GM10847 (cell line): ENCODE results near the gene CD9.

Experiments used
- POLR2A ChIP-seq: IDR thresholded peaks from 2 replicates; pipeline ENCODE4 v1.6.1; 2011; ENCODE audit not compliant: insufficient read length; ENCODE audit errors: extremely low read depth

The CD9 gene, protein sequence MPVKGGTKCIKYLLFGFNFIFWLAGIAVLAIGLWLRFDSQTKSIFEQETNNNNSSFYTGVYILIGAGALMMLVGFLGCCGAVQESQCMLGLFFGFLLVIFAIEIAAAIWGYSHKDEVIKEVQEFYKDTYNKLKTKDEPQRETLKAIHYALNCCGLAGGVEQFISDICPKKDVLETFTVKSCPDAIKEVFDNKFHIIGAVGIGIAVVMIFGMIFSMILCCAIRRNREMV

DNA sequence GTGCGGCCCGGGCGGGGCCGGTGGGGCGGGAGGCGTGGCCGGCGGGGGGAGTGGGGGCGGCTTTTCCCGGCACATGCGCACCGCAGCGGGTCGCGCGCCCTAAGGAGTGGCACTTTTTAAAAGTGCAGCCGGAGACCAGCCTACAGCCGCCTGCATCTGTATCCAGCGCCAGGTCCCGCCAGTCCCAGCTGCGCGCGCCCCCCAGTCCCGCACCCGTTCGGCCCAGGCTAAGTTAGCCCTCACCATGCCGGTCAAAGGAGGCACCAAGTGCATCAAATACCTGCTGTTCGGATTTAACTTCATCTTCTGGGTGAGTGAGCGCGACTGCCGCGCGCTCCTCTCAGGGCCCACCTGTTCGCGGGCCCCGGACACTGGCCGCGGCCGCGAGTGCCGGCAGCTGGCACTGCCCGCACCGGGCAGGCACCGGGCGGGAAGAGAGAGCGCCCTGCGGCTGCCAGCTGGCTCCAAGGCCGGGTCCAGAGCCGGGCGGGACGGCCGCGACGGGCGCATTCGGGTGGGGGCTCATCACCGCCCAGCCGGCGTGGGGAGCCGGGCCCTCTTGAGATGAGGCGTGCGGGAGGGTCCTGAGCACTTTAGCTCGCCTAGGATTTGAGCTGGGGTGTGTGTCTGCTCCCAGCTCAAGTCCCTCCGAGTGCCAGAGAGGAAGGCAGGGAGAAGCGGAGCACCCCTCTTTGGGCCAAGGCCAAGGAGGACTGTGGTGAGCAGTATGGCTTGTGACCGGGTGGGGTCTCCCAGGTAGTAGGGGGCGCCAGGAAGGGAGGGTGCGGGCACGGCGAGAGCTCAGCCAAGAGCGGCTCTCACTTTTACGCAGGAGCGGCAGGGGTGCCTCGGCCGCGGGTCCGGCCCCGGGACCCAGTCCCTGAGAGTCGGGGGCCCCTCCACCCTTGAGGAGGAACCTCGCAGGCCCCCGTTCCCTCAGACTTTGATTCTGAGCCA lies at the start of gene CD9:
TSS of gene CD9 (plus strand) at position 145 of the 957 bp plus-strand sequence. CDS start at position 245, 100 bp downstream.
- TF ChIP-seq POLR2A: no peak

DNA sequence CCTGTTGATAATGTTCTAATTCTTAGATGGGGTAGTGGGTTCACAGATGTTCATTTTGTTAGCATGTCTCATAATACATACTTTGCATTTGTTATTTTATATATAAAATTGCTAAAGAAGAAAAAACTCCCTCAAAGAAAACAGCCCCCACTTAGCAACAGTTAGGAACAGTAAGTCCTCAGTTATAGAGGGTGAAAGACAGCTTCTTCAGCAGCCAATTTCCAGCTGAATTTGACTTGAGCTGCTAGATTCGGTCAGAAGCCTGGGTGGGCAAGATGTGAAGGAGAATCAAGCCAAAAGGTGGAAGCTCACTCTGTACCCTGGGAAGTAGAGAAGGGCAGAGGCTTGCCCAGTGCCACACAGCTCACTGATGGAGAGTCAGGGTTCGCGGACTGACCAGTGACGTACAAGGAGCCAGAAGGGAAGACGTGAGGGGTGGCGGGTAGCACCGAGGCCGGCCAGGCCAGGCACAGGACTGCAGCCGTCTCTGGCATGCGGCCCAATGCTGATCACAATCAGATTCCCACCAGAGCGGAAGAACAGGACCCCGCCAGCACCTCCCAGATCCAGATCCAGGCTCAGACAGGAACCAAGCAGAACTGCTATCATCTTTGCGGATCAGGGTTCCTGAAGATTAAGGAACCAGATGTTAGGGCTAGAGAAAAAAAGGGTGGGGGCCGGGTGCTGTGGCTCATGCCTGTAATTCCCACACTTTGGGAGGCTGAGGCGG lies 45.3 kb upstream of the CD9 start:
- TF ChIP-seq POLR2A: no peak

DNA sequence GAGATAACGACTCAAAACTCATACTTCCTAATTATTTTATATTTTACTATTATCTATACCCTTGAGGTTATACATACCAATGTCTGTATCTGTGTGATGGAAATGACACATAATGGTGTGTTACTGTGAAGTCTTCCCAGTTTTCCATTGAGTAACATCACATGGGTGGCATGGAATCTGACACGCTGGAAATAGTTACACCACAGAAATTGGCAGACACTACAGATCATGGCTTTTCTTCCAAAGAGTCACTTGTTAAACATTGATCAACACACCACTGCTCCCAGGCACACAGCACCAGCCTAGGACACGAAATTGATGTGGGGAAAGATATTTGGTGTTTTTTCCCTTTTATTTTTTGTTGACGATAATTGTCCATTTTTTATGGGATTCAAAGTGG lies 42.7 kb upstream of the CD9 start:
- no peak for TF ChIP-seq POLR2A

DNA sequence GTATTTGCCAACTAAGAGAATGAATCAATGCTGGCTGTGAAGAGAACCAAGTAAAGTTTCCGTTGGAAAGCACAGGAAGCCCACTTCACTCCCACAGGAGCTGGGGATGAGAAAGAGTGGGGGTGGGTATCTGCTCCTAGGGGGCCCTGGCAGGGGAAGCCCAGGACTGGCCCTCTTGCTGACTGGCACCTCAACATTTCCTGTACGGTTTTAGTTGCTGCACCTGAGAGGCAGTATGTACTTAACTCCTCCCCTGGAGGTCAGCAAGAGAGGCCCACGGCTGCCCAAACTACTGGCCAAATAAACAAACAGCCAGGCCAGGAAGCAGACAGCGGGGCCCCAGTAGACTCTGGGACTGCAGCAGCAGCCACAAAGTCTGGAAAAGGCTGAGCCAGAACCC lies 41.9 kb upstream of the CD9 start:
- no peak for TF ChIP-seq POLR2A

DNA sequence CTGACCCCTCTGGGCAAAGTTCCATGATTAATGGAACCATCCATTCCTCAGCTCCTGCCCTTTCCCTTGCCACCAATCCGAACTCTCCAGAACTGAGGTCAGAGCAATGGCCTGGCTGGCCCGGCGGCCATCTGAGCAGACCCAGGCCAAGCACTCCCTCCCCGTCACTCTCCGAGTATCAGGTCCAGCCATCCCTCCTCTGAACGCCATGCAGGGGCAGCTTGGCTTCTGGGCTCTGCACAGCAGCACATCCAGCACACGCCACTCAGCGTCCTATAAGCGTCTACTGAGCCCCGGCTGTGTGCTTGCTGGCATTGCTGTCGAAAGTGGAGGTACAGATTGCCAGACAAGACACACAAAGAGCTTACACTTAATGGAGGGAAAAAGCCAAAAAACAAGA lies 41.5 kb upstream of the CD9 start:
- no peak for TF ChIP-seq POLR2A

DNA sequence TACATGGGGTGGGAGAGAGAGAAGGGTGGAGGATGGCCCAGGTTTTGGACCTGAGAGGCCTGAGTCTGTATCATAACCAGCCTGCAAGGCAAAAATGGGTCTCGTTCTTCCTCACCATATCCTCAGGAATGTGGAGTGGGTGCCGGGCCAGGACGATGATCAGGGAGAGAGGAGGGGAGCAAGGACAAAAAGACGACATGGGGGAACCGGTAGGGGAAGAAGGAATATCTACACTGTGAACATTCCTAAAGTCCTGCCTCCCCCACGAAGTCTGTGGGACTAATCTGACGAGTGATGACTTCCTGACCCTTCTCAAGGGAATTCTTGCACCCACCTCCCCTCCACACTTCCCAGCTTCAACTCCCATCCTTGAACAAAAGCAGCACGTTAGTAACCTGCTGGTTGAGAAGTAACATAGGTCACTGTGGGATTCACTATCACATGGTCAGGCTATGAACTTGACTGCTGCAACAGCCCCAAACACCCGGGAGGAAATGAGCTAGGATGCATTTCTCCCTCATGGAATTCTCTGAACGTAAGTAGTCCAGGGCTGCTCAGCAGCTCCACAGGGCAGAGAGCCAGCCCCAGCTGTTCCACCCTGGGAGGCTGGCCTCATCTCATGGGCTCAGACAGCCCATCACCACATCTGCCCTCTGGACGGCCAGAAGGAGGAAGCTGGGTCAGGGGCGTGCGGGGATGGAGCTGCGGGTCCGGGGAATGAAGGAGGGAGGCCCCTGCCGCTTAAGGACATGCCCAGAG lies 38.9 kb upstream of the CD9 start:
- no peak for TF ChIP-seq POLR2A

DNA sequence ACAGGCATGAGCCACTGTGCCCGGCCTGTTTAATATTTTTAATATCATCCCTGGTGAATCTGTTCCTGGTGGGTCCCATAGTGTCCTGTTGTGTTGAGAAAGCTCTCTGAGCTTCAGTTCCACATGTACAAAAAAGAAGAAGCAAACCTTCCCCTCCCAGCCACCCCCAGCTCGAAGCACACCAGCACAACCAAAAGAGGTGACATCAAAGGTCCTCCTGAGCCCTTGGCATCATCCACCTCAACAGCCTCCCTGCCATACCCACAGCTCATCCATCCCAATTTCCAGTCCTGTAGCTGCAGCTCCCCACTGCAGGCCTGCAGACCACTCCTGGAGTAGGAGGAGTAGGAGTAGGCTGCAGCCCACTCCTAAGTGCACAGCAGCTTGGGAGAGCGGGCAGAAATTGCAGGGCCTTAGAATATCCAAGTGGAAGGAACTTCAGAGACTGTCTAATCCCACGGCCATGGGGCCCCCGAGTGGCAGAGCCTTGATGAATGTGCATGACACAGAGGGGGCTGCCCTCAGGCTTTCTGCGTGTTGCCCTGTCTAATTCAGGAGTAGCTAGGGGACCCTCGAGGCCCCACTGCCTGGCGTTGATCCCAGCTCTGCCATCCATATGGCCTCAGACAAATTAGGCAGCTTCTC lies 36.7 kb upstream of the CD9 start:
- TF ChIP-seq POLR2A: no peak

DNA sequence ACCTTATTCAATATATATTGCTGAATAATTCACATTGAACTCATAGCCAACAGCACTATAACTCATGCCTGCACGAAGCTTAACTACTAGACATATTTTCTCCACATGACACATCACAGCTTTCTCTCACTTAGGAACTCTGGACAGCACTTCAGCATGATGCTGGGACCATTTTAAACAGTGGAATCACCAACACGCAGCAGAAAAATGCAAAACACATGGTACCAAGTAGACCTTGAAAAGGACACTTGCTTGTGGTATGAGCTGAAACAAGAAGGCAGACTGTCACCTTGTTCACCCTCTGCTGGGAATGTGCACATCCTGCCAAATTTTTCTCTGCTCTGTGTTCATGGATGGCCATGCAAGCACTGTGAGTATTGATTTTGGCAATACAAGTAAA lies 34.8 kb upstream of the CD9 start:
- TF ChIP-seq POLR2A: no peak

DNA sequence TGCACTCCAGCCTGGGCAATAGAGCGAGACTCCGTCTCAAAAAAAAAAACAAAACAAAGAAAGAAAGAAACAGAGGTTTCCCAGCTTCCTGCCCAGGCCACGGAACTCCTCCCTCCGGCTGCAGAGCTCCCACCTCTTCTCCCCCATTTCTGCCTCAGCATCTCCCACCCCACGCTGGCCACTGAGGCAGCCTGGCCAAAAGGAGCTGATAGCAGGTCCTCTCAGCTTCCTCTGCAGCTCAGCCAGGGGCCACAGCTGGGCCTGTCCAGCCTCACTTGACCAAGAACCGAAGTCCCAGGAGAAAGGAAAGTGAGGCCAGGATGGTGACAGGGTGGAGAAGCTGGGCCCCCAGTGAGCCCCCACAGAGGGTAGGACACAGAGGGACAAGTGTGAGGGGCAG lies 33.4 kb upstream of the CD9 start:
- TF ChIP-seq POLR2A: no peak

DNA sequence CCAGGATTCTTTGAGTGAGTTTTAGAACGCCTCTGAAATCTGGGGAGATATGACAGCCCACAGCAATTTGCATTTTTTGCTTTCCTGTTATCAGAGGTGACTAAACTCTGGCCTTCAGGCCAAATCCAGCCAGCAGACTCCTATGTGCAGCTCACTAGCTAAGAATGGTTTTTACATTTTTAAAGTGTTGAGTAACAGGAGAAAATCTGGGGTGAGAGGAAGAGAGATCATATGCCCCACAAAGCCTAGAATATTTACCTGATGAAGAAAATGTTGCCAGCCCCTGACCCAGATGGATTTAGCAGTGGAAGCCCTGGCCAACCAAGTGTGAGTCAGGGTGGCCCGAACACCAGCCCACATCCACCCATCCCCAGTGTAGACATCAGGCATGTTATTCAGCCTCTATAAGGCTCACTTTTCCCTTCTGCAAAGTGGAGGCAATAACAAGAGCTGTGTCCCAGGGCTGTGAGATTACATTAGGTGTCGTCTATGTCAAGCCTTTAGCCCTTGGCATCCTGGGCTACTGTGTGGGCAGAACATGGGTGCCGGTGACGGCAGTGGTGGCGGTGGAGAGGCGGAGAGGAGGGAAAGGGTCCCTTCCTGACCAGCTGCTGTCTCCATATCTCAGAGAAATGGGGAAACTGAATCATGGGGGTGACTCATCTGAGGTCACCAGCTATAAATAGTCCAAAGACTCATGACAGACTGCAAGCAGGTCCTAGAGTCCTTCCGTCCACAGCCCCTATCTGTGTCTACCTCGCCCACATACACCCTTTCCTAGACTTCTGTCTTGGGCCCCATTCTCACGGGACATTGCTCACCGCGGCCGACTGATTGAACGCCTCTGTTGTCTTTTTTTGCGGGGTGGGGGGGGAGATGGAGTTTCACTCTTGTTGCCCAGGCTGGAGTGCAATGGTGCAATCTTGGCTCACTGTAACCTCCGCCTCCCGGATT lies 32.6 kb upstream of the CD9 start:
- TF ChIP-seq POLR2A: peak; percentile 3

DNA sequence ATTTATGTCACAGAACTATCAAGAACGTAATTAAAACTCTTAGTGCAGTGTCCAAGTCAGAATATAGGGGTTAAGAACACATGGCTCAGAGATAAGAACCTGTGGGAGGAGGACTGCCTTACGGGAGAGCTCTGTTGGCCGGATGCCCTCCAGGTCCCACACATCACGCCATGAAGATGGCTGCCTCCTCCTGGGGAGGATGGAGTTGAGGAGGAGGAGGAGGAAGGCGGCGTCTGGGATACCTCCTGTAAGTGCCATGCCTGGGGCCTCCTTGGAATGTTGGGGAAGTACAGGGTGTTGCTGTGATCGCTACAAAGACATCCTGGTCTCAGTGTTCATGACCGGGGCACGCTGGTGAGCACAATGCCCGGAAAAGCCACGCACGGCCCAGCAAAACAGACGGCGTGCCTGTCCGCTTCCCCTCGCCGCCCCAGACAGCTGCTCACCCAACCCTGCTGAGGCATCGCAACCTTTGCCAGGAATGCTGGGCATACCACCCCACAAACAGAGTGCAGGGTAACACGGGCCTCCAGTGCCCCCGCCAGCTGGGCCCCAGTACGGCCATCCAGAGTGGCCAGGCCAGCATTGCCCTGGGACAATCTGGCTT lies 28.7 kb upstream of the CD9 start:
- no peak for TF ChIP-seq POLR2A

DNA sequence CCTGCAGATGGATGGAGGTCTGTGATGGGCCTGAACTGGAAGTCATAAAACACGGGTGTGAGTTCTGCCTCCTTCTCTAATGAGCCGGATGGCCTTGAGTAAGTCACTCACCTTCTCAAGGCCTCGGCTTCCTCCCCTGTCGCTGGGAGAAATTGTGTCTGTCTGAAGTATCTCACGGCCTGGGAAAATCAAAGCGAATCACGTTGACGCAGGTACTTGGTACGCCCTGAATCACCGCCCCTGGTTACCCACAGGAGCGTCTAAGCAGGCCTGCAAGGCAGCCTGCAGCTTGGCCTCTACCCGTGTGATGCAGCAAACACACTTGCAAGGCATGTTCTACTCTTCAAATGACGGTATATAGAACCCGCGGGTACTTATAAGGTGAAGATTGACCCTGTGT lies 28.1 kb upstream of the CD9 start:
- TF ChIP-seq POLR2A: no peak

DNA sequence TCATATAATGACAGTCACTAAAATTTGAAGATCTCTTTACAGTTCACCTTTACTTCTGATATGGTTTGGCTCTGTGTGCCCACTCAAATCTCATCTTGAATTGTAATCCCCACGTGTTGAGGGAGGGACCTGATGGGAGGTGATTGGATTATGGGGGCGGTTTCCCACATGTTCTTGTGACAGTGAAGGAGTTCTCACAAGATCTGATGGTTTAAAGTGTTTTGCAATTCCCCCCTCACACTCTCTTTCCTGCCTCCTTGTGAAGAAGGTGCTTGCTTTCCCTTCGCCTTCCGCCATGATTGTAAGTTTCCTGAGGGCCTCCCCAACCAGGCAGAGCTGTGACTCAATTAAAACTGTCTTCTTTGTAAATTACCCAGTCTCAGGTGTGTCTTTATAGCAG lies 27.3 kb upstream of the CD9 start:
- TF ChIP-seq POLR2A: no peak
